ENCODE data around the gene PARN. TPM values are rescaled to one million over a fixed set of nuclear protein-coding genes. Genes with fewer than 3 reads are reported as not detected.
A peak's percentile ranks its signal among the peaks of the same experiment; 100 is the strongest.
"Not testable (repeated sequence)": the region's sequence is repeated elsewhere in the genome, so short reads cannot be mapped to it uniquely, and the experiment has no call there.

The PARN gene
- 24.6 TPM for total RNA-seq

GRCh38 chr16:14629919-14630619, at the start of gene PARN:
PARN (minus strand) TSS chr16:14630260; CDS start chr16:14630125, 135 bp downstream.
- peak; percentile 94 for DNase-seq

DNA sequence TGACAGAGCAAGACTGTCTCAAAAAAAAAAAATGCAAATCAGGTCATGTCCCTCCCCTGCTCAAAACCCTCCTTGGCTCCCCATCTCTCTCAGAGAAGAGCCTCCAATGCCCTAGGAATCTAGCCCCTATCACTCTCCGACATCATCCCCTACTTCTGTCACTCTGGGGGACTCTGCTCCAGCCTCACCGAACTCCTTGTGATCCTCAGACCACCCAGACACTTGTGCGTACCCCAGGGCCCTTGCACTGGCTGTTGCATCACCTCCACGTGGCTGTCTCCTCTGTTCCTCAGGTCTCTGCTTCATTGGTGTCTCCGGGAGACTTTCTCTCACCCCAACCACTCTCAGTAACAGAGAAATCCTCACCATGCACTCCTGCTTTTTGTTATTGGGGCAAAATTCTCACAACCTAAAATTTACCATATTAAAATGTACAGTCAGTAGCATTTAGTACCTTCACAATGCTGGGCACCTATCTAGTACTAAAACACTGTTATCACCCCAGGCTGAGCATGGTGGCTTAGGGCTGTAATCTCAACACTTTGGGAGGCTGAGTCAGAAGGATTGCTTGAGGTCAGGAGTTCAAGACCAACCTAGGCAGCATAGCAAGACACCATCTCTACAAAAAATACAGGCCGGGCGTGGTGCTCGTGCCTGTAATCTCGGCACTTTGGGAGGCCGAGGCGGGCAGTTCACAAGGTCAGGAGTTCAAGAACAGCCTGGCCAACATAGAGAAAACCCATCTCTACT, 48.9 kb upstream of the PARN start:
- no peak for DNase-seq

DNA sequence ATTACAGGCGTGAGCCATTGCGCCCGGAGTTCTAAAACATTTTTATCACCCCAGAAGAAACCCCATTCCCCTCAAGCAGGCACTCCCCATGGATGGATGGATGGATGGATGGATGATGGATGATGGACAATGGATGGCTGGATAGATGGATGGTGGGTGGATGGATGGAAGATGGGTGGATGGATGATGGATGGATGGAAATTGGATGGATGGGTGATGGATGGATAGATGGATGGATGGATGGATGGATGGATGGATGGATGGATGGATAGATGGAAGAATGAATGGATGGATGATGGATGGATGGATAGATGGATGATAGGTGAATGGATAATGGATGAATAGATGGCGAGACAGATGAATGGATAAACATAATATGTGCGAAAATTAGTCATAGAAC, 47.6 kb upstream of the PARN start:
- DNase-seq = no peak

GRCh38 chr16:14676633-14677032, 46.6 kb upstream of the PARN start:
- DNase-seq = no peak

GRCh38 chr16:14672403-14672971, 42.4 kb upstream of the PARN start:
- no peak for DNase-seq

DNA sequence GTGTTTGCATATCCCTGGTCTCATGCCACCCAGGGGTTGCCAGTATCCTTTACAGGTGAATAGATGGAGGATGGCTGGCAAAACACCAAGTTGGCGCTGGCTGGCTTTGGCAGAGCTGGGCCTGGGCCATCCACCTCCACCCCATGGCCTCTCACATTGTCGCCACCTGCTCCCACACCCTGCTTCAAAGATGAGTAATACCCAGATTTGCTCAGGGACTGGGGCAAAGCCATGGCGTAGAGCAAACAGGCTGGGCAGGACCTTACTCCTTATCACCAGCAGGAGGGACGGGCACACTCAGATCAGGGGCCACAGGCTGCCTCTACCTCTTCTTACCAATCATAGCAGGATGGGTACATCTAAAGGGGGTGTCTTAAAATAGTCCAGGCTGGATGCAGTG, 39.7 kb upstream of the PARN start:
- DNase-seq = no peak

- no peak for DNase-seq
Observed at GRCh38 chr16:14668556-14669223, 38.6 kb upstream of the PARN start.

DNA sequence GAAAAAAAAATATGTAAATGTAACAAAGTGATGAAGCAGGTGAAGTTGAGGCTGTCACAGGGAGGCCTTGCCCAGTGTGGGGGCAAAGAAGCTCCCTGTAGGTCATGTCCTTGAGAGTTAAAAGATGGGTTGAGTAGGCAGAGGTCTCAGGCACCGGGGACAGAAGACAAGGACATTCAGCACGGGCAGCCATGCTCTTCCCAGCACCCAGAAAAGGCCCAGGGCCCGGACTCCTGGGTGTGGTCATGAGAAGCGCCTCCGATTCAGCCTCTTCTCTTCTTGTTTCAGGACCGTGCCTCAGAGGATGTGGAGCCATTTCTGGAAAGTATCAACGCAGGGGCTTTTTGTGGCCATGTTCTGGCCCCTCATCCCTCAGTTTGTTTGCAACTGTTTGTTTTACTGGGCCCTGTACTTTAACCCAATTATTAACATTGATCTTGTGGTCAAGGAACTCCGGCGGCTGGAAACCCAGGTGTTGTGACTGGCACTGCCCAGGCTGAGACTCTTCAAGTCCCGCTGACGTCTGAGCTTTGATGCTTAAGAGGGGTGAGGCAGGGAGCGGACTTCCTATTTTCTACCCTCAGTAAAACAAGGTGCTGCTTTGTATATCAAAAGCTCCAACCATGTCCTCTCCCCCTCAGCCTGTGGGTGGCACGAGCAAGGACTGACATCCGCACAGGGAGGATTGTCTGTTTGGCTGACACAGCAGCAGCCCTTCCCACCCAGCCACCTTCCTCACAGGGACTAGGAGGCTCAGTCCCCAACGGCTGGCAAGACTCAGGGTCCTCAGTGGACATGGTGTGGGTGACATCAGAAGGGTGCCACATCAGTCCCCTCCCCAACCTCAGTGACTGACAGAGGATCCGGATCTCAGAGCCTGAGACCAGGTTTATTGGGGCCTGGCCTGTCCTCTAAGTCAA, 37.5 kb upstream of the PARN start:
- no peak for DNase-seq

DNA sequence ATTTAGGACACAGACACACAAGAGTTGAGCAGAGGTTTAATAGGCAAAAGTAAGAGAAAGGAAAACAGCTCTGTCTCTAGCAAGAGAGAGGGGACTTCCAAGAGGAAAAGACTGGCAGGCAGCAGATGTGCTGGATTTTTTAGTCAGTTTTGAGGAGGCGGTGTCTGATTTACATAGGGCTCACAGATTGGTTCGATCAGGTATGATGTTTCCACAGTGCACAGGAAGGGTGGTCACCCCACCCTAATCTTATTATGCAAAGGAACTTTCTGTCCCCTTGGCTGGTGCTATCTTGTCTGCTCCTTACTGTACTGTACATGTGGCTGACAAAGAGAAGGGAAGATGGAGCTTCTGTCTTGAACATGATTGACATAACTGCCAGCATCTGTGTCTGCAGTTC, 28.0 kb upstream of the PARN start:
- no peak for DNase-seq

DNA sequence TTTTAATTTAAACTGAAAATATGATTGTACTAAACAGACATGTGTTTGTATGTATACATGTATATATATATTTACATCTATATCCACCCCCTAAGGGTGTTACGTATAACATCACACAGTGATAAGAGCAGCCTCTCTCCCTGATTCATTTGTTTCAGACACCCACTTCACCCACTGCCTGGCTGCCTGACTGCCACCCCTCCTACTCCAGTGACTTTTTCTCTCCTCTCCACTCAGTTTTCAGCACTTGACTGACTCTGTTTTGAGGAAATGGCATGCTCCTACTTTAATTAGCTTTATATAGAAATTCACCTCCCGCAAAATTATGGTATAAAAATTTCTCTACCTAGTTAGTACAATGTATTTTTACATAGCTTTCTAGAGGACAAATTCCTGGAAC, 22.7 kb upstream of the PARN start:
- no peak for DNase-seq

DNA sequence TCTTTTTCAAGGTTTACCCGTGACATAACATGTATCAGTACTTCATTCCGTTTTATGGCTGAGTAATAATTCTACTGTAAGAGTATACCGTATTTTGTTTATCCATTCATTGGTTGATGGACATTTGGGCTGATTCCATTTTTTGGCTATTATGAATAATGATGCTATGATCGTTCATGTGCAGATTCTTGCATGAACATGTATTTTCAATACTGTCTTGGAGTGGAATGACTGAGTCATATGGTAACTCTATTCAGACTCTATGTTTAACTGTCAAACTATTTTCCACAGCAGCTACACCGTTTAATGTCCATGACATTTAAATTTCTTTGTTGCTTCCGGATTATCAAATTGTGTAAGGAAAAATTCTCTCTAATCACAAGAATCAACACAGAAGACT, 20.6 kb upstream of the PARN start:
- DNase-seq = no peak

DNA sequence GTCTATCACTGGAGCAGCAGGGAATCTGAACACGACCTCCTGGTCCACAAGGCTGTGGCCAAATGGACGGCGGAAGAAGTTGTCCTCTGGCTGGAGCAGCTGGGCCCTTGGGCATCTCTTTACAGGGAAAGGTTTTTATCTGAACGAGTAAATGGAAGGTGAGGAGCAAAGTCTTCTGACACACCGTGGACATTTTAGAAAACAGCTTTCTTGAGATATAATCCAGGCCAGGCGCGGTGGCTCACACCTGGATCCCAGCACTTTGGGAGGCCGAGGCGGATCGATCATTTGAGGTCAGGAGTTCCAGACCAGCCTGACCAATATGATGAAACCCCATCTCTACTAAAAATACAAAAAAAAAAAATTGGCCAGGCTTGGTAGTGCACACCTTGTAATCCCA, 19.8 kb upstream of the PARN start:
- no peak for DNase-seq

DNA sequence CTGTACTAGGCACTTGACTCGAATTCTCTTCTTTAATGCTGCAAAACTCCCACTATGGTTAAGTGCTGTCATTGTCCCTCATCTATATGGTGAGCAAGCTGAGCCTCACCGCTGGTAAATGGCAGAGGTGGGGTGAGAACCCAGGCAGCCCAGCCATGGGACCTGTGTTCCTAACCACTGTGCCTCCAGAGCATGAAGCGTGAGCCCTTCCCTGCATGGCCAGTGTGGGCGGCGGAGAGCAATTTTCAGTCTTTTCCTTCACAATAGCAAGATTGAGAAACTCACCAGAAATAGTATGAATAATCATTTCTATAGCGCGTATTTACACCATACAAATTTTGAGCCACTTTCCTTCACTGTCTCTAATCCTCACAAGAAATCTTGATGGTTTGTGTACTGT, 11.9 kb upstream of the PARN start:
- DNase-seq = no peak

GRCh38 chr16:14641206-14641605, 11.1 kb upstream of the PARN start:
- no peak for DNase-seq

DNA sequence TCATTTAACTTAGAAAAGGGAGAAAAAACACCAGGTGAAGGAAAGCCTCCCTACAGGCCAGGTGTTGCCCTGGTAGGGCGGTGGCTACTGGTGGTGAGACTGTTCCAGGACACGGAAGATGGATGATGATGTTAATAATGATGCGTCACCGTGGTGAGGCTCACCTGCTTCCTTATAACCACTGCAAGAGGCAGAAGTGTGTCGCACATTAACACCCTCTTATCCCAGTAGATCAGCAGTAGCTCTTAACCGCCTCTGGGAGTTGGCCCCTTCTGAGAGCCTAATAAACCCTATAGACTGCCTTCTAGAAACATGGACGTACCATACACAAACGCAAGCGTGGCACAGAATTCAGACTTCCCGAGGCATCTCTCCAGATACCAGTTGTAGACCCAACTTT, 10.5 kb upstream of the PARN start:
- no peak for DNase-seq

- not testable (repeated sequence) for DNase-seq
Observed at GRCh38 chr16:14636951-14637240, 6.8 kb upstream of the PARN start.

DNA sequence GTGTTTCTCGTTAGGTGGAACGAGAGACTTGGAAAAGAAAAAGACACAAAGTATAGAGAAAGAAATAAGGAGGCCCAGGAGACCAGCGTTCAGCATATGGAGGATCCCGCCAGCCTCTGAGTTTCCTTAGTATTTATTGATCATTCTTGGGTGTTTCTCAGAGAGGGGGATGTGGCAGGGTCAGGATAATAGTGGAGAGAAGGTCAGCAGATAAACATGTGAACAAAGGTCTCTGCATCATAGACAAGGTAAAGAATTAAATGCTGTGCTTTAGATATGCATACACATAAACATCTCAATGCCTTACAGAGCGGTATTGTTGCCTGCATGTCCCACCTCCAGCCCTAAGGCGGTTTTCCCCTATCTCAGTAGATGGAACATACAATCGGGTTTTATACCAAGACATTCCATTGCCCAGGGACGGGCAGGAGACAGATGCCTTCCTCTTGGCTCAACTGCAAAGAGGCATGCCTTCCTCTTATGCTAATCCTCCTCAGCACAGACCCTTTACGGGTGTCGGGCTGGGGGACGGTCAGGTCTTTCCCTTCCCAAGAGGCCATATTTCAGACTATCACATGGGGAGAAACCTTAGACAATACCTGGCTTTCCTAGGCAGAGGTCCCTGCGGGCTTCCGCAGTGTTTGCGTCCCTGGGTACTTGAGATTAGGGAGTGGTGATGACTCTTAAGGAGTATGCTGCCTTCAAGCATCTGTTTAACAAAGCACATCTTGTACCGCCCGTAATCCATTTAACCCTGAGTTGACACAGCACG, 6.3 kb upstream of the PARN start:
- not testable (repeated sequence) for DNase-seq

DNA sequence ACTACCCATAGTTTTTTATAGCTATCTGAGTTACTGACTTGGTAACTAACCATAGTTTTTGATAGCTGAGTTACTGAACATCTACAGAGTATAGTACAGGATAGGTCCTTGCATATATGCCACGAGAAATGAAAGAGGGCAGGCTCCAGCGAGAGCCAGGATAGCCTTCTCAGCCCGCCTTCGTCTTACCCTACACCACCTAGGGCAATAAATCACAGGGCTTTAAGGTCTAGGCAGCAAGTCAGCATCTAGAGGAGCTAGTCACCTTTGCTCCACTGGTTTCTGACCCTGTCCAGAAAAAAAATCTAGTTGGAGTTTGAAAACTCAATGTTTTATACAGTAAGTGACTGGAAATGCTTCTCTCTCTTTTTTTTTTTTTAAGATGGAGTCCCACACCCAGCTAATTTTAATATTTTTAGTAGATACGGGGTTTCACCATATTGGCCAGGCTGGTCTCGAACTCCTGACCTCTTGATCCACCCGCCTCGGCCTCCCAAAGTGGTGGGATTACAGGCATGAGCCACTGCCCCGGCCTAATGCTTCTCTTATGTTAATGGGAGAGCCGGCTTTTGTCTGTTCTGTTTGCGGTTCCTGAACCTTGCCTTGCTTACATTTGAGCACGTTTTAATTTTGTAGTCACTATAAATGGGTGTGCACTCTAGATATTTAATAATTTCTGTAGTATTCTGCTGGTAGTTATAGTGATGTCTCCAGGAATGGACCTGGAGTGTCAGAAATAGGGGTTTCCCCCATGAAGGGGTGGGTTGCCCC, 5.5 kb upstream of the PARN start:
- no peak for DNase-seq

DNA sequence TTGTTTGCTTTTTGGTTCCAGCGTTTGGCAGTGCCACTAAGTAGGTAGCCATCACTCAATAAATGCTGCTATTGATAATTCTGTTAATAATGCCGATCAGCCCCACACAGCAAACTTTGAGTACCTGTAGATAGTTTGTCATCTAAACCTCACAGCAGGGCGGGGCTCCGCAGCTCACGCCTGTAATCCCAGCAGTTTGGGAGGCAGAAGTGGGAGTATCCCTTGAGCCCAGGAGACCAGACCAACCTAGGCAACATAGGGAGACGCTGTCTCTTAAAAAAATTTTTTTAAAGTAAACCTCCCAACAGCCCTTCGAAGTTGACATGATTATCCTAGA, 4.3 kb upstream of the PARN start:
- DNase-seq = no peak

DNA sequence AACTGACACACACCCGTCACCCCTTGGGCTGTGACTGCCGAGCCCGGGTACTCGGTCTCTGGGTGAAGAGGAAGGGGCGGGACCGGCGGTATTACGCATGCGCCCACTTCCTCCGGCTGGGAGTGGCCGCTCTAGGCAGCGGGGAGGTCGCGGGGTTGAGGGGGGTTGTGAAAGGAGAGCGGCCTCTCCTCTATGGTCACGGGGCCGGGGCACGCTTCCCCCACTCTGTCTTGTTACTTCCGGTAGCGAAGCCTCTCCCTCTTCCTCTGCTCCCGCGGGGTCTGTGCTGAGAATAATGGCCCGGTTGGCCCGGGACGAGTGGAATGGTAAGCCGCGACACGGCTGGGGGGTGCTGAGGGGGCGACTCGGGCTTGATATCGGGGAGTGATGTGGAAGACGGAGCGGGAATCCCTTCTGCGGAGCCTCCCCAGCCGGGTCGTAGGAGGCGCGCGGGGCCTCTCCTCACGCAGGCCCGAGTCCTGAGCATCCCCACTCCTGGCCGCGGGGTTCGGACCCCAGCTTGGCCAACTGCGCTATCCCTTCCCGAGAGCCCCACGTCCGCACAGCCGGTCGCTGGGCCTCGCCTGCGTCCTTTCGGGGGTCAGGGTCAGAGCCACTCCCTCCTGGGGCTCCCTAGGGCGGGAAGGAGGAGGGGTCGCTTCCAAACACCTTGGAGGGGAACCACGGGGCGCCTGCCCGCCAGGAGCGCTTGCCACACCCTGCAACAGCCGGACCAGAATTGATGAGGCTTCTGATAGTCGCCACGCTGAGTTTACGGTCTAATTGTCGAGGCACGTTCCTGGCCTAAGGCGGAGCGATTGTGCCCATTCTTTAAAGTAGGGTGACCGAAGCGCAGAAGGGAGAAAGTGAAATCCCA, 2.9 kb upstream of the PARN start, which contains the start of gene BFAR:
Gene BFAR (plus strand): TSS at position 259 of the 877 bp plus-strand sequence. CDS start 11,396 bp downstream, outside the sequence.
- DNase-seq = peak; percentile 94

Measured in skin of body (tissue), 2 donors.